HepG2 (cell line): Measurements from ENCODE around the gene RTEL1.

Experiments
- AHR ChIP-seq: IDR thresholded peaks from 2 replicates; pipeline ENCODE4 v1.6.1; 2018; ENCODE audit warnings: missing genetic modification reagents, missing compliant biosample characterization
- CTCF ChIP-seq: sonication (generic); formaldehyde crosslinking; IDR thresholded peaks from 2 replicates; pipeline ENCODE4 v1.5.0; 2020; ENCODE audit warnings: mild to moderate bottlenecking, missing genetic modification reagents, moderate library complexity
- ZNF12 ChIP-seq: sonication (generic); formaldehyde crosslinking; IDR thresholded peaks from 2 replicates; pipeline ENCODE4 v1.5.0; 2020; ENCODE audit warnings: missing genetic modification reagents

- TF ChIP-seq AHR (CRISPR knock-in tag): no peak
- no peak for TF ChIP-seq CTCF (CRISPR knock-in tag)
- no peak for TF ChIP-seq ZNF12
Measured at GRCh38 chr20:63672666-63673065, 14.6 kb downstream of the RTEL1 start.
